HepG2 (cell line): ENCODE data around the gene ENC1. TPM values are rescaled to one million over a fixed set of nuclear protein-coding genes. Genes with fewer than 3 reads are reported as not detected.

Source experiments
- ARNT2 ChIP-seq: sonication (generic); formaldehyde crosslinking; IDR thresholded peaks from 2 replicates; pipeline ENCODE4 v1.8.0; 2022; ENCODE audit warnings: mild to moderate bottlenecking, low read depth, missing genetic modification reagents, moderate library complexity
- BATF2 ChIP-seq: sonication (generic); formaldehyde crosslinking; IDR thresholded peaks from 2 replicates; pipeline ENCODE4 v1.8.0; 2022; ENCODE audit warnings: mild to moderate bottlenecking, missing genetic modification reagents, moderate library complexity
- DMTF1 ChIP-seq: sonication (generic); formaldehyde crosslinking; IDR thresholded peaks from 2 replicates; pipeline ENCODE4 v1.4.0; 2020; ENCODE audit warnings: mild to moderate bottlenecking, missing genetic modification reagents
- JUN ChIP-seq: sonication (generic); formaldehyde crosslinking; IDR thresholded peaks from 2 replicates; pipeline ENCODE4 v1.4.0; 2020; ENCODE audit warnings: mild to moderate bottlenecking, missing genetic modification reagents
- MTA3 ChIP-seq: sonication (generic); formaldehyde crosslinking; IDR thresholded peaks from 2 replicates; pipeline ENCODE4 v1.4.0; 2020; ENCODE audit warnings: missing genetic modification reagents
- NCOA1 ChIP-seq: sonication (generic); formaldehyde crosslinking; IDR thresholded peaks from 2 replicates; pipeline ENCODE4 v1.9.0; 2021; ENCODE audit warnings: missing genetic modification reagents
- NR3C1 ChIP-seq: sonication (generic); formaldehyde crosslinking; IDR thresholded peaks from 2 replicates; pipeline ENCODE4 v1.4.0; 2020; ENCODE audit warnings: missing genetic modification reagents
- PATZ1 ChIP-seq: sonication (generic); formaldehyde crosslinking; IDR thresholded peaks from 2 replicates; pipeline ENCODE4 v1.4.0; 2020; ENCODE audit warnings: missing genetic modification reagents
- PLSCR1 ChIP-seq: sonication (generic); formaldehyde crosslinking; IDR thresholded peaks from 2 replicates; pipeline ENCODE4 v1.5.0; 2020; ENCODE audit warnings: missing genetic modification reagents, mild to moderate bottlenecking, borderline replicate concordance
- PPARG ChIP-seq: conservative IDR thresholded peaks from 2 replicates; pipeline ENCODE4 v1.6.1; 2016; ENCODE audit warnings: missing biosample characterization, missing genetic modification reagents
- RFX3 ChIP-seq: IDR thresholded peaks from 2 replicates; pipeline ENCODE4 v1.6.1; 2016; ENCODE audit warnings: missing biosample characterization, missing genetic modification reagents
- SMC3 ChIP-seq: IDR thresholded peaks from 2 replicates; pipeline ENCODE4 v1.6.1; 2011; ENCODE audit warnings: low read length, improper control_type of control experiment
- YEATS4 ChIP-seq: sonication (generic); formaldehyde crosslinking; IDR thresholded peaks from 2 replicates; pipeline ENCODE4 v1.4.0; 2020; ENCODE audit warnings: missing genetic modification reagents, borderline replicate concordance
- ZKSCAN5 ChIP-seq: sonication (generic); formaldehyde crosslinking; IDR thresholded peaks from 2 replicates; pipeline ENCODE4 v1.5.1; 2020; ENCODE audit warnings: mild to moderate bottlenecking, missing genetic modification reagents
- ZNF282 ChIP-seq: fragments of 450-650 bp; IDR thresholded peaks from 2 replicates; pipeline ENCODE4 v1.6.1; 2018; ENCODE audit not compliant: partially characterized antibody
- ZNF543 ChIP-seq: sonication (generic); formaldehyde crosslinking; IDR thresholded peaks from 2 replicates; pipeline ENCODE4 v1.4.0; 2020; ENCODE audit warnings: mild to moderate bottlenecking, missing genetic modification reagents
- ZNF547 ChIP-seq: sonication (generic); formaldehyde crosslinking; IDR thresholded peaks from 2 replicates; pipeline ENCODE4 v1.5.1; 2020; ENCODE audit warnings: mild to moderate bottlenecking, missing genetic modification reagents
- ZNF550 ChIP-seq: sonication (generic); formaldehyde crosslinking; IDR thresholded peaks from 2 replicates; pipeline ENCODE4 v1.4.0; 2020; ENCODE audit warnings: mild to moderate bottlenecking, missing genetic modification reagents, borderline replicate concordance
- ZNF589 ChIP-seq: sonication (generic); formaldehyde crosslinking; conservative IDR thresholded peaks from 2 replicates; pipeline ENCODE4 v1.8.0; 2022; ENCODE audit warnings: mild to moderate bottlenecking, moderate library complexity, missing genetic modification reagents
- ZNF605 ChIP-seq: sonication (generic); formaldehyde crosslinking; IDR thresholded peaks from 2 replicates; pipeline ENCODE4 v1.8.0; 2022; ENCODE audit warnings: mild to moderate bottlenecking, missing genetic modification reagents
- ZNF607 ChIP-seq: sonication (generic); formaldehyde crosslinking; IDR thresholded peaks from 2 replicates; pipeline ENCODE4 v1.5.1; 2020; ENCODE audit warnings: missing genetic modification reagents, mild to moderate bottlenecking, borderline replicate concordance
- ZNF7 ChIP-seq: IDR thresholded peaks from 2 replicates; pipeline ENCODE4 v1.6.1; 2016; ENCODE audit warnings: missing biosample characterization, missing genetic modification reagents
- ZSCAN21 ChIP-seq: sonication (generic); formaldehyde crosslinking; IDR thresholded peaks from 2 replicates; pipeline ENCODE4 v1.8.0; 2022; ENCODE audit warnings: mild to moderate bottlenecking, missing genetic modification reagents, moderate library complexity, borderline replicate concordance
- ZSCAN25 ChIP-seq: sonication (generic); formaldehyde crosslinking; IDR thresholded peaks from 2 replicates; pipeline ENCODE4 v1.8.0; 2022; ENCODE audit warnings: mild to moderate bottlenecking, missing genetic modification reagents
- polyA plus RNA-seq, 8 experiments: library from polyadenylated mRNA; depleted of rRNA in 3 of 8; stranded (reverse) in 7 of 8; unstranded in 1 of 8; fragments of >200 nt; fragmentation: Illumina TruSeq in 4 of 8; extraction: Trizol in 4 of 8; gene quantifications; 2 replicates each; pipeline versions ENCODE4 v1.2.1 to v1.2.3, GENCODE V29; 2011 to 2016; ENCODE audit warnings: low read depth in 4 of 8, missing spikeins in 1 of 8, mixed read lengths in 1 of 8; ENCODE audit not compliant: insufficient read depth in 1 of 8
- total RNA-seq, 5 experiments: library from RNA; depleted of rRNA; stranded (reverse); fragments of >200 nt; fragmentation: Illumina TruSeq; extraction: Trizol; gene quantifications; 2 replicates each; pipeline ENCODE4 v1.2.3, GENCODE V29; 2016; ENCODE audit warnings: low read depth in 1 of 5
- TF ChIP-seq, protein P1 (sequence below): sonication (generic); formaldehyde crosslinking; IDR thresholded peaks from 2 replicates; pipeline ENCODE4 v1.4.0; 2020; ENCODE audit warnings: mild to moderate bottlenecking, low read depth, missing genetic modification reagents

Gene ENC1
- total and polyA plus RNA-seq, 2 of the 13 experiments (the other 11 are each of a cell fraction or from before 2014, with no cell fraction given), result 63.8 to 64.4 TPM

DNA sequence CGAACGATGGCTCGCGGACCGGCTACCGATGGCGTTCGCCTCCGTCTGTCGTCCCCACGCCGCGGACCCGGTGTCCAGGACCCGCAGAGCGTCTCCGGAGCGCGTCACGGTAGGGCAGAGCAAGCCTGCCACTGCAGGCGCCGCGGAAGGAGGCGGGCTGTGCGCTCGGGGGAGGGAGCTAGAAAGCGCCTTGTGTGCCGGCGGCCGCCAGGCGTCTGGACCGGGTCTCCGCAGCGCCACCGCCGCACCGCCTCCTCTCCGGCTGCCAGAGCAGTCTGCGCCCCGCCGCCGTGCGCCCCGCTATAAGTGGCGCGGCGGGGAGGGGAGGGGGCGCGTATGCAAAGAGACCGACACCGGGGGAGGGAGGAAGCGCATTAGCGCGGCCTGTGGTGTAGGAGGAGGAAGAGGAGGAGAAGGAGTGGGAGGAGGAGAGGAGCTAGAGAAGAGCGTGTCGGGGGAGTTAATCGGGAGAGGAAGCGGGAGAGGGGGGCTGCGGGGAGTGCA is at the start of gene ENC1 (continued):
- TF ChIP-seq, protein P1, sequence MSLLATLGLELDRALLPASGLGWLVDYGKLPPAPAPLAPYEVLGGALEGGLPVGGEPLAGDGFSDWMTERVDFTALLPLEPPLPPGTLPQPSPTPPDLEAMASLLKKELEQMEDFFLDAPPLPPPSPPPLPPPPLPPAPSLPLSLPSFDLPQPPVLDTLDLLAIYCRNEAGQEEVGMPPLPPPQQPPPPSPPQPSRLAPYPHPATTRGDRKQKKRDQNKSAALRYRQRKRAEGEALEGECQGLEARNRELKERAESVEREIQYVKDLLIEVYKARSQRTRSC, result no peak
- TF ChIP-seq ZNF543 (CRISPR knock-in tag) (peak; percentile 38; the same call in 1 of the 2 replicates), ZNF282 (no peak), PATZ1 (CRISPR knock-in tag) (peak; percentile 97), ARNT2 (CRISPR knock-in tag) (peak; percentile 89), NCOA1 (no peak), ZNF589 (CRISPR knock-in tag) (peak; percentile 92; the same call in 1 of the 2 replicates), ZNF607 (CRISPR knock-in tag) (peak; percentile 92), ZSCAN21 (CRISPR knock-in tag) (peak; percentile 71), ZNF547 (CRISPR knock-in tag) (peak; percentile 93), YEATS4 (CRISPR knock-in tag) (no peak), ZNF7 (peak; percentile 42; the same call in 1 of the 2 replicates), PLSCR1 (CRISPR knock-in tag) (no peak), JUN (CRISPR knock-in tag) (0 out of 2 replicates have a peak, but pooled peaks have one; percentile 9), NR3C1 (CRISPR knock-in tag) (no peak), RFX3 (CRISPR knock-in tag) (no peak), BATF2 (CRISPR knock-in tag) (no peak; the same call in none of the 2 replicates), ZSCAN25 (CRISPR knock-in tag) (peak; percentile 80), PPARG (CRISPR knock-in tag) (0 out of 2 replicates have a peak, but pooled peaks have one; percentile 29), ZKSCAN5 (peak; percentile 82; the same call in 1 of the 2 replicates), SMC3 (peak; percentile 5; the same call in 1 of the 2 replicates), DMTF1 (CRISPR knock-in tag) (no peak), ZNF605 (CRISPR knock-in tag) (peak; percentile 36; the same call in 1 of the 2 replicates), MTA3 (CRISPR knock-in tag) (no peak), ZNF550 (CRISPR knock-in tag) (no peak)
